Neural progenitor cell (in vitro differentiated cells): ENCODE results near the gene IGF1. TPM values are rescaled to one million over a fixed set of nuclear protein-coding genes. Genes with fewer than 3 reads are reported as not detected.

Experiments
- DNase-seq: peaks from one replicate; pipeline ENCODE4 v3.0.0-alpha.2; 2016; ENCODE audit warnings: low spot score
- H2AFZ ChIP-seq: fragments of 200-600 bp; sonication (generic); replicated peaks from 2 replicates; pipeline ENCODE4 v1.6.1; 2016; ENCODE audit warnings: antibody characterized with exemption
- H3F3A ChIP-seq: fragments of 200-600 bp; sonication (generic); 2 replicates; pipeline ENCODE4 v1.6.1; 2016; ENCODE audit warnings: antibody characterized with exemption, low read depth
- H3K27ac ChIP-seq: fragments of 200-600 bp; sonication (generic); 2 replicates; pipeline ENCODE4 v1.5.1; 2016; ENCODE audit warnings: mild to moderate bottlenecking
- H3K27me3 ChIP-seq: fragments of 200-600 bp; sonication (generic); 2 replicates; pipeline ENCODE4 v1.6.1; 2016; ENCODE audit warnings: mild to moderate bottlenecking, moderate library complexity
- H3K36me3 ChIP-seq: fragments of 200-600 bp; sonication (generic); 2 replicates; pipeline ENCODE4 v1.5.1; 2016
- H3K4me1 ChIP-seq: fragments of 200-600 bp; sonication (generic); 2 replicates; pipeline ENCODE4 v1.6.1; 2016; ENCODE audit warnings: mixed run types
- H3K4me2 ChIP-seq: fragments of 200-600 bp; sonication (generic); 2 replicates; pipeline ENCODE4 v1.6.1; 2016
- H3K4me3 ChIP-seq: fragments of 200-600 bp; sonication (generic); 2 replicates; pipeline ENCODE4 v1.5.1; 2016
- H3K79me2 ChIP-seq: fragments of 200-600 bp; sonication (generic); 2 replicates; pipeline ENCODE4 v1.6.1; 2016; ENCODE audit warnings: low read depth
- H3K9ac ChIP-seq: fragments of 200-600 bp; sonication (generic); 2 replicates; pipeline ENCODE4 v1.6.1; 2016
- H3K9me3 ChIP-seq: fragments of 200-600 bp; sonication (generic); 2 replicates; pipeline ENCODE4 v1.5.1; 2016; ENCODE audit warnings: low read depth
- H4K20me1 ChIP-seq: fragments of 200-600 bp; sonication (generic); 2 replicates; pipeline ENCODE4 v1.6.1; 2016; ENCODE audit warnings: low read depth
- H3K27ac Mint-ChIP-seq: 3 replicates; pipeline ENCODE4 v1.8.0; 2021; ENCODE audit warnings: mixed read lengths
- H3K27me3 Mint-ChIP-seq: 2 replicates; pipeline ENCODE4 v1.8.0; 2022; ENCODE audit warnings: low read depth, mild to moderate bottlenecking, inconsistent platforms, moderate library complexity, mixed read lengths; ENCODE audit not compliant: insufficient read depth
- H3K36me3 Mint-ChIP-seq: 3 replicates; pipeline ENCODE4 v1.8.0; 2021; ENCODE audit warnings: mixed read lengths
- H3K4me1 Mint-ChIP-seq: 3 replicates; pipeline ENCODE4 v1.8.0; 2021; ENCODE audit warnings: mixed read lengths
- H3K4me3 Mint-ChIP-seq: 3 replicates; pipeline ENCODE4 v1.8.0; 2021; ENCODE audit warnings: mild to moderate bottlenecking, moderate library complexity, mixed read lengths
- H3K9me3 Mint-ChIP-seq: 3 replicates; pipeline ENCODE4 v1.8.0; 2020; ENCODE audit warnings: mixed read lengths
- CTCF ChIP-seq: fragments of 200-600 bp; sonication (generic); IDR thresholded peaks from 2 replicates; pipeline ENCODE4 v1.5.1; 2017; ENCODE audit warnings: antibody characterized with exemption, mild to moderate bottlenecking
- EZH2 ChIP-seq: fragments of 200-600 bp; sonication (generic); IDR thresholded peaks from 2 replicates; pipeline ENCODE4 v1.6.1; 2017; ENCODE audit warnings: antibody characterized with exemption, mild to moderate bottlenecking, moderate library complexity
- EZH2phosphoT487 ChIP-seq: fragments of 200-600 bp; sonication (generic); IDR thresholded peaks from 2 replicates; pipeline ENCODE4 v1.6.1; 2017; ENCODE audit warnings: antibody characterized with exemption
- total RNA-seq: library from RNA; depleted of rRNA; stranded (reverse); fragments of >200 nt; gene quantifications from 2 replicates; pipeline ENCODE4 v1.2.3, GENCODE V29; 2015; ENCODE audit warnings: low replicate concordance

Gene IGF1
- total RNA-seq, 1 donor from 2014 or later: not detected

GRCh38 chr12:102484428-102484958 is 4.1 kb upstream of the IGF1 start:
- no peaks in the 10 kb centered on the region for H3K27me3 ChIP-seq
- H3F3A ChIP-seq: no peaks in the 10 kb centered on the region
- Mint-ChIP-seq H3K27me3 (no peaks in the 10 kb centered on the region), H3K36me3 (no peaks in the 10 kb centered on the region), H3K4me3 (no peak overlapping the region), H3K9me3 (no peaks in the 10 kb centered on the region), H3K27ac (no peak overlapping the region), H3K4me1 (no peaks in the 10 kb centered on the region)
- H3K9me3 ChIP-seq: no peaks in the 10 kb centered on the region
- H3K27ac ChIP-seq: no peak overlapping the region
- H3K4me3 ChIP-seq: no peak overlapping the region
- no peak overlapping the region for H3K4me2 ChIP-seq
- H2AFZ ChIP-seq: peak overlapping the region; percentile 99
- H3K9ac ChIP-seq: no peak overlapping the region
- DNase-seq: peak; percentile 46
- TF ChIP-seq EZH2phosphoT487 (no peak), CTCF (peak; percentile 91), EZH2 (no peak)
- H3K79me2 ChIP-seq: no peaks in the 10 kb centered on the region
- no peaks in the 10 kb centered on the region for H3K36me3 ChIP-seq
- H3K4me1 ChIP-seq: peaks cover 8% of the 10 kb centered on the region
- H4K20me1 ChIP-seq: no peaks in the 10 kb centered on the region

DNA sequence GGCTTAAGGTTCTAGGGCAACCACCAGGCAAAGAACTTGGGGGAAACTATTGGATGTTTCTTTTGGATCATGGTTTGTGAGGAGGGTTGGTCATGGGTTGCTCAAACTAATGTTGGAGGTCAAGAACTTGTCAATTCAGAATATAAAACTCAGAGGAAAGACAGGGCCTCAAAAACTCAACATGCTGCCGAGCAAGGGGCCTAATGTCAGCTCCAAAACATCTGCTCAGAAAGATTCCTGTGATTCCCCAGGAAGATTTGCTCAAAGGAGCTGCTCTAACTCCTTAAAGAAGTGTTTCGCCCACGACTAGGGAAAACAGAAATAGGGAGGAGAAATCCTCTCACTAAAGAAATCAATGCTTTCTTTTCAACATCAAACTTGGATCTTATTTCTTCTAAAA is 3.7 kb upstream of the IGF1 start:
- Histone ChIP-seq H3K9ac (no peak overlapping the region), H3K27ac (no peak overlapping the region)
- no peaks in the 10 kb centered on the region for H3K9me3 Mint-ChIP-seq

DNA sequence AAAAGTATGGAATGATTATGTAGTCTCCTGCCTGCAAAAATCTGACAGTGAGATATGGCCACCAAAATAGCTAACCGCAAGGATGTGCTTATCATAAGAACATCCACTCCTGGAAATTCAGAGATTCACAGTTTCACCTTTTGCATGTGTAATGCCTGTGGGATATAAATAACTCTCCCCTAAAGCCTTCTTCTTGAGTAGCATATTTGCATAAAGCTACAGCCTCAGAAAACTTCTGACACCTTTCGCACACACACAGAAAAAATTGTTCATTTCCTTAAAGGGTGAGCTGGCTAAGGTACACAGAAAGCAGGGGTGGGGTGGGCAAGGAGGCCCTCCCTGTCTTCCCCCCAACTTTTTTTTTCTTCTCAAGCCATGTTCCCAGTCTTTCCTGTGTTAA is 3.1 kb upstream of the IGF1 start:
- no peaks in the 10 kb centered on the region for H3K79me2 ChIP-seq
- Mint-ChIP-seq H3K27me3 (no peaks in the 10 kb centered on the region), H3K36me3 (no peaks in the 10 kb centered on the region), H3K27ac (no peak overlapping the region), H3K4me1 (no peaks in the 10 kb centered on the region), H3K4me3 (no peak overlapping the region), H3K9me3 (no peaks in the 10 kb centered on the region)
- H3K36me3 ChIP-seq: no peaks in the 10 kb centered on the region
- no peaks in the 10 kb centered on the region for H4K20me1 ChIP-seq
- no peaks in the 10 kb centered on the region for H3F3A ChIP-seq
- H3K4me1 ChIP-seq: peaks cover 17% of the 10 kb centered on the region
- DNase-seq: no peak
- no peaks in the 10 kb centered on the region for H3K9me3 ChIP-seq
- no peaks in the 10 kb centered on the region for H3K27me3 ChIP-seq
- no peak overlapping the region for H2AFZ ChIP-seq
- H3K4me3 ChIP-seq: no peak overlapping the region
- no peak overlapping the region for H3K9ac ChIP-seq
- no peak overlapping the region for H3K4me2 ChIP-seq
- no peak overlapping the region for H3K27ac ChIP-seq
- TF ChIP-seq EZH2 (no peak), CTCF (no peak), EZH2phosphoT487 (no peak)

More for the DNA sequence above, 3.7 kb upstream of the IGF1 start:
- no peaks in the 10 kb centered on the region for H3K4me1 Mint-ChIP-seq
- H3K4me2 ChIP-seq: no peak overlapping the region
- no peaks in the 10 kb centered on the region for H3K36me3 Mint-ChIP-seq
- no peak overlapping the region for H3K4me3 ChIP-seq
- H4K20me1 ChIP-seq: no peaks in the 10 kb centered on the region
- no peaks in the 10 kb centered on the region for H3F3A ChIP-seq
- H3K27me3 Mint-ChIP-seq: no peaks in the 10 kb centered on the region
- H3K9me3 ChIP-seq: no peaks in the 10 kb centered on the region
- H3K4me3 Mint-ChIP-seq: no peak overlapping the region
- no peaks in the 10 kb centered on the region for H3K36me3 ChIP-seq
- H2AFZ ChIP-seq: peak overlapping the region; percentile 99
- no peak overlapping the region for H3K27ac Mint-ChIP-seq
- no peaks in the 10 kb centered on the region for H3K27me3 ChIP-seq
- H3K4me1 ChIP-seq: peaks cover 12% of the 10 kb centered on the region
- H3K79me2 ChIP-seq: no peaks in the 10 kb centered on the region
- TF ChIP-seq CTCF: no peak
- TF ChIP-seq EZH2phosphoT487: no peak
- no peak for TF ChIP-seq EZH2
- DNase-seq: no peak
